ENCODE data around the gene LARP1. TPM values are rescaled to one million over a fixed set of nuclear protein-coding genes. Genes with fewer than 3 reads are reported as not detected.
A peak's percentile ranks its signal among the peaks of the same experiment; 100 is the strongest.

LARP1 gene
- total and polyA plus RNA-seq, 10 of the 15 experiments (the other 5 are each of a cell fraction or from before 2014, with no cell fraction given): 22.6 to 227 (median 60.8) TPM

DNA sequence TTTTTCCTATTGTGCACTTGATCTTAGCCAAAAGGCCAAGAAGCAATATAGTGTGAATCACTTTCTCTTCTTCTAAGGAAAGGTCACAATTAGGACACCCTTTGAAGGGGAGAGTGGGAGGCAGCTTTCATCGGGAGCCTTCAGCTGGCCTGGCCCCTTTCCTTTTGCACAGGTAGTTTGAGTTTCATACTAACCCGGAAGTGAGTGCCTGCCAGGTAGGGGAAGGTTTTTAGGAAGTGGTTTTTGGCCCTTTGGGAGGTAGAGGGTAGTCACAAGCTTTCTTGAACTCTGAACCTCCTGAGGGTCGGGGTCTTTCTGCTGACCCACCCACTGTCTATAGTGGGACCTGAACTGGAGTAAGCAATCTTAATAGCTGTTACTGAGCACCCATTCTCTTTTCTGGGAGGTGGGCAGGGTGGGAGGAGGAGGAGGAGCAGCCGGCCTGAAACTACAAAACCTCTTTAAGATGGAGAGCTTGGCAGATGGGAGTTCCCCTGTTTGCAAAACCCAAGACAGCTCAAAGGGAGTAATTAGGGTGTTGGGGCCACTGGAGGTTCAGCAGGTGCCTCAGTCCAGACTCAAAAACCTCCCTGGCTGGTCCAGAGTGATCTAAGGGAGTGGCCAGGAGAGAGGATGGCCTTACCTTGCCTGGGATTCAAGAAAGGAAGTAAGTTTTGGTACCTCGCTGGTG is 6.0 kb downstream of the LARP1 start (continued):
- TF ChIP-seq, protein P1, sequence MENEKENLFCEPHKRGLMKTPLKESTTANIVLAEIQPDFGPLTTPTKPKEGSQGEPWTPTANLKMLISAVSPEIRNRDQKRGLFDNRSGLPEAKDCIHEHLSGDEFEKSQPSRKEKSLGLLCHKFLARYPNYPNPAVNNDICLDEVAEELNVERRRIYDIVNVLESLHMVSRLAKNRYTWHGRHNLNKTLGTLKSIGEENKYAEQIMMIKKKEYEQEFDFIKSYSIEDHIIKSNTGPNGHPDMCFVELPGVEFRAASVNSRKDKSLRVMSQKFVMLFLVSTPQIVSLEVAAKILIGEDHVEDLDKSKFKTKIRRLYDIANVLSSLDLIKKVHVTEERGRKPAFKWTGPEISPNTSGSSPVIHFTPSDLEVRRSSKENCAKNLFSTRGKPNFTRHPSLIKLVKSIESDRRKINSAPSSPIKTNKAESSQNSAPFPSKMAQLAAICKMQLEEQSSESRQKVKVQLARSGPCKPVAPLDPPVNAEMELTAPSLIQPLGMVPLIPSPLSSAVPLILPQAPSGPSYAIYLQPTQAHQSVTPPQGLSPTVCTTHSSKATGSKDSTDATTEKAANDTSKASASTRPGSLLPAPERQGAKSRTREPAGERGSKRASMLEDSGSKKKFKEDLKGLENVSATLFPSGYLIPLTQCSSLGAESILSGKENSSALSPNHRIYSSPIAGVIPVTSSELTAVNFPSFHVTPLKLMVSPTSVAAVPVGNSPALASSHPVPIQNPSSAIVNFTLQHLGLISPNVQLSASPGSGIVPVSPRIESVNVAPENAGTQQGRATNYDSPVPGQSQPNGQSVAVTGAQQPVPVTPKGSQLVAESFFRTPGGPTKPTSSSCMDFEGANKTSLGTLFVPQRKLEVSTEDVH (IDR thresholded peaks at IDR 0.05; ENCODE audit: low read depth, partially characterized antibody): no peak
- TF ChIP-seq MEF2B (IDR thresholded peaks at IDR 0.05; ENCODE audit: partially characterized antibody, poor library complexity, severe bottlenecking) (peak; percentile 42), SPI1 (IDR thresholded peaks at IDR 0.05; ENCODE audit: borderline replicate concordance, insufficient read depth, low read depth, low read length) (peak; percentile 75; the same call in 1 of the 2 replicates), RB1 (IDR thresholded peaks at IDR 0.05; ENCODE audit: borderline replicate concordance) (no peak), ZBTB33 (IDR thresholded peaks at IDR 0.05) (no peak), STAT1 (conservative IDR thresholded peaks at IDR 0.05) (no peak), ZNF24 (IDR thresholded peaks at IDR 0.05) (no peak), RFX5 (IDR thresholded peaks at IDR 0.05; ENCODE audit: low read depth, low read length) (no peak), ETV6 (conservative IDR thresholded peaks at IDR 0.05 in 1 of 2, IDR thresholded peaks at IDR 0.05 in 1 of 2; ENCODE audit: borderline replicate concordance in 1 of 2, low read depth in 1 of 2) (0 out of 4 replicates have a peak, but pooled peaks of 1 of the 2 experiments have one; percentile 51), CREB1 (IDR thresholded peaks at IDR 0.05; ENCODE audit: low read depth) (no peak), KDM1A (IDR thresholded peaks at IDR 0.05; ENCODE audit: borderline replicate concordance) (no peak), TCF7 (IDR thresholded peaks at IDR 0.05; ENCODE audit: borderline replicate concordance) (no peak), YBX1 (IDR thresholded peaks at IDR 0.05) (no peak), TCF12 (IDR thresholded peaks at IDR 0.05; ENCODE audit: low read depth, low read length) (no peak), ELK1 (IDR thresholded peaks at IDR 0.05; ENCODE audit: low read depth, low read length) (0 out of 2 replicates have a peak, but pooled peaks have one; percentile 18), CREM (IDR thresholded peaks at IDR 0.05; ENCODE audit: low read depth) (no peak), IKZF2 (IDR thresholded peaks at IDR 0.05) (peak in 1 of 2 experiments; percentile 27; a peak in 1 of 4 replicates), ZBTB4 (CRISPR knock-in tag; IDR thresholded peaks at IDR 0.05) (no peak)
- TF ChIP-seq, protein P2, sequence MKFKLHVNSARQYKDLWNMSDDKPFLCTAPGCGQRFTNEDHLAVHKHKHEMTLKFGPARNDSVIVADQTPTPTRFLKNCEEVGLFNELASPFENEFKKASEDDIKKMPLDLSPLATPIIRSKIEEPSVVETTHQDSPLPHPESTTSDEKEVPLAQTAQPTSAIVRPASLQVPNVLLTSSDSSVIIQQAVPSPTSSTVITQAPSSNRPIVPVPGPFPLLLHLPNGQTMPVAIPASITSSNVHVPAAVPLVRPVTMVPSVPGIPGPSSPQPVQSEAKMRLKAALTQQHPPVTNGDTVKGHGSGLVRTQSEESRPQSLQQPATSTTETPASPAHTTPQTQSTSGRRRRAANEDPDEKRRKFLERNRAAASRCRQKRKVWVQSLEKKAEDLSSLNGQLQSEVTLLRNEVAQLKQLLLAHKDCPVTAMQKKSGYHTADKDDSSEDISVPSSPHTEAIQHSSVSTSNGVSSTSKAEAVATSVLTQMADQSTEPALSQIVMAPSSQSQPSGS (IDR thresholded peaks at IDR 0.05; ENCODE audit: low read length): no peak

Measured in GM12878 (cell line).